Measurements from ENCODE around the gene PML. TPM values are rescaled to one million over a fixed set of nuclear protein-coding genes. Genes with fewer than 3 reads are reported as not detected.

PML gene
- polyA plus RNA-seq, 1 of the 3 experiments (the other 2 are of a cell fraction): 18.4 TPM

DNA sequence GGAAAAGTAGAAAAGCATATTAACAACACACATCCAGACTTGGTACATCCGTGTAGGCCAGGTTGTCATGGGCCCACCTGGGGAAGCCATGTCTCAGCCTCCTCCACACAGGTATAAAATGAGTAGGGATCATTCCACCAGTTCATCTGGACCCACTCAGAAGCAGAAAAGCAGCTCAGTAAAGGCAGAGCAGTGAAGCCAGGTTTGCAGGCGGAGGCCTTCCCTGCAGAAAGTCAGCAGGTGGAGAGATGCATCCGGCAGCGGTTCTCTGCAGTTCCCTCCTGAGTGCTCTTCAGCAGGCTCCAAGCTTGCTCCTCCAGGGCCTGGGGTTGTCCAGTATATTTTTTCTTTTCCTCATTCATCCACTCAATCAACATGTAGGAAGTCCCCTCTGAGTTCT lies 46.1 kb upstream of the PML start:
- Histone ChIP-seq H3K4me1 (ENCODE audit: control insufficient read depth in 1 of 2, insufficient read depth in 2 of 2, low read depth in 1 of 2, low read length in 1 of 2) (peaks cover 18 to 63% of the 10 kb centered on the region in 2 experiments), H3K9ac (no peak overlapping the region), H3K4me3 (ENCODE audit: low read depth in 2 of 2, low read length in 1 of 2) (no peak overlapping the region), H2AFZ (ENCODE audit: low read depth) (no peak overlapping the region), H3F3A (replicated peaks; ENCODE audit: insufficient read depth) (peaks cover 17% of the 10 kb centered on the region), H3K36me3 (replicated peaks in 1 of 2; ENCODE audit: control insufficient read depth in 1 of 2, insufficient read depth in 2 of 2, low read length in 1 of 2) (peaks cover 0 to 12% of the 10 kb centered on the region in 2 experiments), H3K79me2 (ENCODE audit: insufficient read depth) (no peaks in the 10 kb centered on the region), H3K27ac (ENCODE audit: low read depth in 2 of 2, low read length in 1 of 2) (no peak overlapping the region), H3K9me2 (no peaks in the 10 kb centered on the region), H4K20me1 (ENCODE audit: insufficient read depth) (no peaks in the 10 kb centered on the region), H3K27me3 (ENCODE audit: insufficient read depth) (no peaks in the 10 kb centered on the region), H3K4me2 (no peak overlapping the region), H3K9me3 (no peaks in the 10 kb centered on the region)
- ChIA-PET CTCF (interaction anchor here (1.3 to 3.0 kb wide), 5 partner anchors 16 to 89 kb away, joined by 3 to 22 read pairs (median 5); no protein-coding TSS in a partner anchor), POLR2A (no interaction called here)
- 96% methylated on average over 4 of the region's 4 CpGs for WGBS (ENCODE audit: low lambda C conversion rate)
- TF ChIP-seq, protein P1, sequence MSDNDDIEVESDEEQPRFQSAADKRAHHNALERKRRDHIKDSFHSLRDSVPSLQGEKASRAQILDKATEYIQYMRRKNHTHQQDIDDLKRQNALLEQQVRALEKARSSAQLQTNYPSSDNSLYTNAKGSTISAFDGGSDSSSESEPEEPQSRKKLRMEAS (IDR thresholded peaks at IDR 0.05; ENCODE audit: low read depth): no peak
- no peak for DNase-seq

DNA sequence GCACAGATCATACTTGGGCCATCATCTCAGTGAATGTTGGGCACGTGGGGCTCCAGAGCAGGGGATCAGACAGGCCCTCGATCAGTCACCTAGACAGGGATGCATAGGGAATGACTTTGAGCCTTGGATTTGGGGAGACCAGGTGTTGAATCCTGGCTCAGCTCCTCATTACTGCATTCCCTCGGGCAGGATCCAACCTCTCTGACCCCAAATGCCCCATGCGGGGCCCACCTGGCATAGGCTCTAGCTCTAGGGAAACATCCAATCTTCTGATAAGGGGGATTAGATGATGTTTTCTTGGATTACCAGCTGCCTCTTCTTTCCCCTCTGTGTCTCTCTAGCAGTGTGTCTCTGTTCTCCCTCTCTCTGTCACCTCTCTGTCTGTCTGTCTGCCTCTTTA lies 45.5 kb upstream of the PML start:
- ChIA-PET POLR2A (no interaction called here), CTCF (interaction anchor here (0.9 to 3.0 kb wide), 6 partner anchors 16 to 88 kb away, joined by 3 to 22 read pairs (median 4); no protein-coding TSS in a partner anchor)
- H3K36me3 ChIP-seq (replicated peaks in 1 of 2; ENCODE audit: control insufficient read depth in 1 of 2, insufficient read depth in 2 of 2, low read length in 1 of 2): peaks cover 0 to 12% of the 10 kb centered on the region in 2 experiments

DNA sequence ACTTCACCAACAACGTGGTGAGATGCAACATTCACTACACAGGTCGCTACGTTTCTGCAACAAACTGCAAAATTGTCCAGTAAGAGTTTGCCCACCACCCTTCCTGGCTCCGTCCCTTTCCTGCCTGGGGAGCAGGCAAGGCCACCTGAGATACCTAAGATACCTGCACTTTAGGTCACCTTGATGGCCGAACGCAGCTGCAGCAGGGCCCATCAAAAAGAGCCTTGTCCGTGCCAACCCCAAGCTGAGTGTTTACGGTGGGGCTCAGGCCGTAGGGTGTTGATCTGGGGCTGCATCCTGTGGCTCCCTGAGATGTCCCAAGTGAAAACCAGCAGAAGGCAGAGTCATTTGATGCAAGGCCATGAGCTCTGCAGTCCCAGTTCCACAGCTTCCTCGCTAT lies 45.0 kb upstream of the PML start:
- POLR2A ChIA-PET: no interaction called here
- Histone ChIP-seq H3K9ac (no peak overlapping the region), H3K36me3 (replicated peaks in 1 of 2; ENCODE audit: control insufficient read depth in 1 of 2, insufficient read depth in 2 of 2, low read length in 1 of 2) (peaks cover 0 to 12% of the 10 kb centered on the region in 2 experiments), H3K9me3 (no peaks in the 10 kb centered on the region), H3K4me1 (ENCODE audit: control insufficient read depth in 1 of 2, insufficient read depth in 2 of 2, low read depth in 1 of 2, low read length in 1 of 2) (peaks cover 13 to 53% of the 10 kb centered on the region in 2 experiments), H3K9me2 (no peaks in the 10 kb centered on the region), H3K27me3 (ENCODE audit: insufficient read depth) (no peaks in the 10 kb centered on the region), H3K27ac (ENCODE audit: low read depth in 2 of 2, low read length in 1 of 2) (no peak overlapping the region), H3K4me2 (no peak overlapping the region), H3F3A (replicated peaks; ENCODE audit: insufficient read depth) (peaks cover 12% of the 10 kb centered on the region), H3K4me3 (ENCODE audit: low read depth in 2 of 2, low read length in 1 of 2) (no peak overlapping the region), H3K79me2 (ENCODE audit: insufficient read depth) (no peaks in the 10 kb centered on the region), H4K20me1 (ENCODE audit: insufficient read depth) (no peaks in the 10 kb centered on the region), H2AFZ (ENCODE audit: low read depth) (no peak overlapping the region)
- no peak for TF ChIP-seq SIN3A (IDR thresholded peaks at IDR 0.05; ENCODE audit: borderline replicate concordance, low read depth, low read length)
- TF ChIP-seq, protein P2, sequence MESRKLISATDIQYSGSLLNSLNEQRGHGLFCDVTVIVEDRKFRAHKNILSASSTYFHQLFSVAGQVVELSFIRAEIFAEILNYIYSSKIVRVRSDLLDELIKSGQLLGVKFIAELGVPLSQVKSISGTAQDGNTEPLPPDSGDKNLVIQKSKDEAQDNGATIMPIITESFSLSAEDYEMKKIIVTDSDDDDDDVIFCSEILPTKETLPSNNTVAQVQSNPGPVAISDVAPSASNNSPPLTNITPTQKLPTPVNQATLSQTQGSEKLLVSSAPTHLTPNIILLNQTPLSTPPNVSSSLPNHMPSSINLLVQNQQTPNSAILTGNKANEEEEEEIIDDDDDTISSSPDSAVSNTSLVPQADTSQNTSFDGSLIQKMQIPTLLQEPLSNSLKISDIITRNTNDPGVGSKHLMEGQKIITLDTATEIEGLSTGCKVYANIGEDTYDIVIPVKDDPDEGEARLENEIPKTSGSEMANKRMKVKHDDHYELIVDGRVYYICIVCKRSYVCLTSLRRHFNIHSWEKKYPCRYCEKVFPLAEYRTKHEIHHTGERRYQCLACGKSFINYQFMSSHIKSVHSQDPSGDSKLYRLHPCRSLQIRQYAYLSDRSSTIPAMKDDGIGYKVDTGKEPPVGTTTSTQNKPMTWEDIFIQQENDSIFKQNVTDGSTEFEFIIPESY (IDR thresholded peaks at IDR 0.05; ENCODE audit: borderline replicate concordance, low read depth): no peak
- WGBS (ENCODE audit: low lambda C conversion rate): 87% methylated on average over 8 of the region's 10 CpGs
- CTCF ChIA-PET: interaction anchor here (0.9 to 3.0 kb wide), 5 partner anchors 15 to 75 kb away, joined by 3 to 22 read pairs (median 5); no protein-coding TSS in a partner anchor
- no peak for DNase-seq

More for the DNA sequence above, 45.5 kb upstream of the PML start:
- Histone ChIP-seq H3K79me2 (ENCODE audit: insufficient read depth) (no peaks in the 10 kb centered on the region), H3K9ac (no peak overlapping the region), H3K9me2 (no peaks in the 10 kb centered on the region), H3F3A (replicated peaks; ENCODE audit: insufficient read depth) (peaks cover 12% of the 10 kb centered on the region), H2AFZ (ENCODE audit: low read depth) (no peak overlapping the region), H3K27ac (ENCODE audit: low read depth in 2 of 2, low read length in 1 of 2) (no peak overlapping the region), H3K4me1 (ENCODE audit: control insufficient read depth in 1 of 2, insufficient read depth in 2 of 2, low read depth in 1 of 2, low read length in 1 of 2) (peaks cover 17 to 58% of the 10 kb centered on the region in 2 experiments), H3K9me3 (no peaks in the 10 kb centered on the region), H3K27me3 (ENCODE audit: insufficient read depth) (no peaks in the 10 kb centered on the region), H4K20me1 (ENCODE audit: insufficient read depth) (no peaks in the 10 kb centered on the region), H3K4me3 (ENCODE audit: low read depth in 2 of 2, low read length in 1 of 2) (no peak overlapping the region), H3K4me2 (no peak overlapping the region)
- WGBS (ENCODE audit: low lambda C conversion rate): 90% methylated on average over 2 of the region's 4 CpGs
- no peak for DNase-seq
- no peak for TF ChIP-seq TEAD4 (IDR thresholded peaks at IDR 0.05; ENCODE audit: borderline replicate concordance, insufficient read depth)
- TF ChIP-seq POLR2AphosphoS5 (IDR thresholded peaks at IDR 0.05; ENCODE audit: low read depth, low read length): no peak
- TF ChIP-seq, protein P3, sequence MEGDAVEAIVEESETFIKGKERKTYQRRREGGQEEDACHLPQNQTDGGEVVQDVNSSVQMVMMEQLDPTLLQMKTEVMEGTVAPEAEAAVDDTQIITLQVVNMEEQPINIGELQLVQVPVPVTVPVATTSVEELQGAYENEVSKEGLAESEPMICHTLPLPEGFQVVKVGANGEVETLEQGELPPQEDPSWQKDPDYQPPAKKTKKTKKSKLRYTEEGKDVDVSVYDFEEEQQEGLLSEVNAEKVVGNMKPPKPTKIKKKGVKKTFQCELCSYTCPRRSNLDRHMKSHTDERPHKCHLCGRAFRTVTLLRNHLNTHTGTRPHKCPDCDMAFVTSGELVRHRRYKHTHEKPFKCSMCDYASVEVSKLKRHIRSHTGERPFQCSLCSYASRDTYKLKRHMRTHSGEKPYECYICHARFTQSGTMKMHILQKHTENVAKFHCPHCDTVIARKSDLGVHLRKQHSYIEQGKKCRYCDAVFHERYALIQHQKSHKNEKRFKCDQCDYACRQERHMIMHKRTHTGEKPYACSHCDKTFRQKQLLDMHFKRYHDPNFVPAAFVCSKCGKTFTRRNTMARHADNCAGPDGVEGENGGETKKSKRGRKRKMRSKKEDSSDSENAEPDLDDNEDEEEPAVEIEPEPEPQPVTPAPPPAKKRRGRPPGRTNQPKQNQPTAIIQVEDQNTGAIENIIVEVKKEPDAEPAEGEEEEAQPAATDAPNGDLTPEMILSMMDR (IDR thresholded peaks at IDR 0.05): no peak
- TF ChIP-seq NRF1 (IDR thresholded peaks at IDR 0.05; ENCODE audit: low read depth, low read length): no peak
- no peak for TF ChIP-seq MEF2A (IDR thresholded peaks at IDR 0.05; ENCODE audit: borderline replicate concordance, low read depth)
